Coronary artery (tissue), 2 donors: Measurements from ENCODE around the gene TLR10.

Source experiments
- DNase-seq: peaks from one replicate; pipeline ENCODE4 v3.0.0-alpha.2; 2017; ENCODE audit warnings: low spot score
- H3K27ac ChIP-seq, 2 donors: fragments of 200-600 bp; sonication (generic); one replicate each; pipeline ENCODE4 v1.5.1; 2016 to 2019
- H3K4me3 ChIP-seq: fragments of 200-600 bp; sonication (generic); 2 replicates; pipeline ENCODE4 v1.5.1; 2016; ENCODE audit warnings: mild to moderate bottlenecking, moderate library complexity
- CTCF ChIP-seq: fragments of 200-600 bp; sonication (generic); IDR thresholded peaks from one replicate; pipeline ENCODE4 v1.5.1; 2019; ENCODE audit warnings: antibody characterized with exemption

Gene TLR10

GRCh38 chr4:38800961-38801450 is 18.2 kb upstream of the TLR10 start:
- Histone ChIP-seq H3K27ac (no peak overlapping the region), H3K4me3 (peak overlapping the region; percentile 24)
- no peak for DNase-seq
- no peak for TF ChIP-seq CTCF

GRCh38 chr4:38800366-38800765 is 17.6 kb upstream of the TLR10 start:
- DNase-seq, result no peak
- no peak for TF ChIP-seq CTCF
- H3K4me3 ChIP-seq, result peak overlapping the region; percentile 24
- no peak overlapping the region for H3K27ac ChIP-seq

GRCh38 chr4:38795087-38795486 is 12.3 kb upstream of the TLR10 start:
- no peak for TF ChIP-seq CTCF
- Histone ChIP-seq H3K4me3 (no peak overlapping the region), H3K27ac (no peak overlapping the region)
- DNase-seq, result no peak

- no peak for DNase-seq
- no peak overlapping the region for H3K27ac ChIP-seq
- TF ChIP-seq CTCF, result no peak
- H3K4me3 ChIP-seq, result no peak overlapping the region
These were observed 11.3 kb upstream of the TLR10 start for GRCh38 chr4:38794051-38794450.

GRCh38 chr4:38791010-38791409 is 8.2 kb upstream of the TLR10 start:
- no peak for DNase-seq
- Histone ChIP-seq H3K27ac (peak overlapping the region in 1 of 2 donors; percentile 23), H3K4me3 (no peak overlapping the region)
- TF ChIP-seq CTCF, result no peak

- DNase-seq, result no peak
- H3K27ac ChIP-seq, result no peak overlapping the region
- TF ChIP-seq CTCF, result no peak
- H3K4me3 ChIP-seq, result no peak overlapping the region
These were observed 5.5 kb upstream of the TLR10 start for GRCh38 chr4:38788317-38788716.

GRCh38 chr4:38787693-38788092 is 4.9 kb upstream of the TLR10 start:
- DNase-seq, result no peak
- TF ChIP-seq CTCF, result no peak
- Histone ChIP-seq H3K4me3 (no peak overlapping the region), H3K27ac (no peak overlapping the region)
